Vagina (tissue), 2 donors: ENCODE data around the gene SCGN.

Experiments
- POLR2A ChIP-seq, 2 donors: fragments of 450-650 bp; IDR thresholded peaks; one replicate each; pipeline ENCODE4 v1.6.1; 2017; ENCODE audit warnings: antibody characterized with exemption in 2 of 2, mild to moderate bottlenecking in 2 of 2, moderate library complexity in 2 of 2
- TF ChIP-seq, protein P1 (sequence below), 3 experiments: fragments of 450-650 bp in 2 of 3; fragments of 200-600 bp in 1 of 3; sonication (generic) in 1 of 3; IDR thresholded peaks; one replicate each; pipeline ENCODE4 v1.5.1; 2017 to 2019; ENCODE audit warnings: antibody characterized with exemption in 3 of 3, mild to moderate bottlenecking in 2 of 3, moderate library complexity in 2 of 3

DNA sequence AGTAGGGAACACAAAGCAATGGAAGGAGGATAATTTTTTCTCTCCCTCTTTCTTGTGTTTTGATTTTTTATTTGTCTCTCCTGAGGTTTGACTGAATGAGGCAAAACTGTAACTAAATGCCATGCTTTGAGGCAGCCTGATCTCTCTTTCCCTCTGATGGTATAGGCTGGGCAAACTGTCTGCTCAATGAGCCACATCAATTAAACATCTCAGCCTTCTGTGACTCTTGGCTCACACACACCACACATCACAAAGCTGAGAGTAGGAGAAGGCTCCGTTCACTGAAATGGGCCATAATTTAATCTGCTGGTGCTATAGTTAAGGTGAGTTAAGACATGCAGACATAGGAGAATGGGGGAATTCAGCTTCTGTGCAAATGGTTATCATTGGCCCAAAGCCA, 28.1 kb upstream of the SCGN start:
- TF ChIP-seq POLR2A (IDR thresholded peaks at IDR 0.05), result no peak
- TF ChIP-seq, protein P1, sequence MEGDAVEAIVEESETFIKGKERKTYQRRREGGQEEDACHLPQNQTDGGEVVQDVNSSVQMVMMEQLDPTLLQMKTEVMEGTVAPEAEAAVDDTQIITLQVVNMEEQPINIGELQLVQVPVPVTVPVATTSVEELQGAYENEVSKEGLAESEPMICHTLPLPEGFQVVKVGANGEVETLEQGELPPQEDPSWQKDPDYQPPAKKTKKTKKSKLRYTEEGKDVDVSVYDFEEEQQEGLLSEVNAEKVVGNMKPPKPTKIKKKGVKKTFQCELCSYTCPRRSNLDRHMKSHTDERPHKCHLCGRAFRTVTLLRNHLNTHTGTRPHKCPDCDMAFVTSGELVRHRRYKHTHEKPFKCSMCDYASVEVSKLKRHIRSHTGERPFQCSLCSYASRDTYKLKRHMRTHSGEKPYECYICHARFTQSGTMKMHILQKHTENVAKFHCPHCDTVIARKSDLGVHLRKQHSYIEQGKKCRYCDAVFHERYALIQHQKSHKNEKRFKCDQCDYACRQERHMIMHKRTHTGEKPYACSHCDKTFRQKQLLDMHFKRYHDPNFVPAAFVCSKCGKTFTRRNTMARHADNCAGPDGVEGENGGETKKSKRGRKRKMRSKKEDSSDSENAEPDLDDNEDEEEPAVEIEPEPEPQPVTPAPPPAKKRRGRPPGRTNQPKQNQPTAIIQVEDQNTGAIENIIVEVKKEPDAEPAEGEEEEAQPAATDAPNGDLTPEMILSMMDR (IDR thresholded peaks at IDR 0.05), result no peak
